ENCODE results near the gene KSR1.
A peak's percentile ranks its signal among the peaks of the same experiment; 100 is the strongest.

DNA sequence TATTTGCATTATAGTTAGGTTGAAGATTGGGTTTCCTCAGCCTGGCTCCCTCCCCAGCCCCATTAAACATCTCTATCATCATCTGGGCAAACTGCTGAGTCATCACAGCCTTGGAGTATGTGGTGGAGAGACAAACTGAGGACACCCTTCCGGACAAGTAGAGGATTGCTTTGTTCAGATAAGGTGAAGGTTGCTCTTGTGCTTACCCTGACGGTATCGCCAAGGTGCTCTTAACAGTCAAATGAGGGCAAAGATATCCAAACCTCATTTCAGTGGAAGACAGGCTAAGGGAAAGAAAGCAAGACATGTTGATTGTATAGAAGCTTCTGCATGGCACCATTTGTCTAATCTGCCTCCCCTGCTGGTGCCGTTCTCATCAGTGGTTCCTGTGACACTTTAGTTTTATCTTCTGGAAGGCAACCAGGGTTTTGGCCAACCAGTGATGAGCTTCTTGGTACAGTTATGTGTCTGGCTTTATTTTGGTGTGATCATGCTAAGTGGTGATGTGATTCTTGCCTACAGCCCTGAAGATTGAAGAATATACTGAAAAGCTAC is 117.8 kb downstream of the KSR1 start:
- TF ChIP-seq, protein P1, sequence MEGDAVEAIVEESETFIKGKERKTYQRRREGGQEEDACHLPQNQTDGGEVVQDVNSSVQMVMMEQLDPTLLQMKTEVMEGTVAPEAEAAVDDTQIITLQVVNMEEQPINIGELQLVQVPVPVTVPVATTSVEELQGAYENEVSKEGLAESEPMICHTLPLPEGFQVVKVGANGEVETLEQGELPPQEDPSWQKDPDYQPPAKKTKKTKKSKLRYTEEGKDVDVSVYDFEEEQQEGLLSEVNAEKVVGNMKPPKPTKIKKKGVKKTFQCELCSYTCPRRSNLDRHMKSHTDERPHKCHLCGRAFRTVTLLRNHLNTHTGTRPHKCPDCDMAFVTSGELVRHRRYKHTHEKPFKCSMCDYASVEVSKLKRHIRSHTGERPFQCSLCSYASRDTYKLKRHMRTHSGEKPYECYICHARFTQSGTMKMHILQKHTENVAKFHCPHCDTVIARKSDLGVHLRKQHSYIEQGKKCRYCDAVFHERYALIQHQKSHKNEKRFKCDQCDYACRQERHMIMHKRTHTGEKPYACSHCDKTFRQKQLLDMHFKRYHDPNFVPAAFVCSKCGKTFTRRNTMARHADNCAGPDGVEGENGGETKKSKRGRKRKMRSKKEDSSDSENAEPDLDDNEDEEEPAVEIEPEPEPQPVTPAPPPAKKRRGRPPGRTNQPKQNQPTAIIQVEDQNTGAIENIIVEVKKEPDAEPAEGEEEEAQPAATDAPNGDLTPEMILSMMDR (IDR thresholded peaks at IDR 0.05), result peak in 2 of 7 experiments; percentile 6 to 10
- TF ChIP-seq POLR2A (IDR thresholded peaks at IDR 0.05), result no peak
